ENCODE measurements around the gene SEPTIN8. TPM values are rescaled to one million over a fixed set of nuclear protein-coding genes. Genes with fewer than 3 reads are reported as not detected.

SEPTIN8 gene
- total RNA-seq, 1 donor from 2014 or later: 26.9 TPM

DNA sequence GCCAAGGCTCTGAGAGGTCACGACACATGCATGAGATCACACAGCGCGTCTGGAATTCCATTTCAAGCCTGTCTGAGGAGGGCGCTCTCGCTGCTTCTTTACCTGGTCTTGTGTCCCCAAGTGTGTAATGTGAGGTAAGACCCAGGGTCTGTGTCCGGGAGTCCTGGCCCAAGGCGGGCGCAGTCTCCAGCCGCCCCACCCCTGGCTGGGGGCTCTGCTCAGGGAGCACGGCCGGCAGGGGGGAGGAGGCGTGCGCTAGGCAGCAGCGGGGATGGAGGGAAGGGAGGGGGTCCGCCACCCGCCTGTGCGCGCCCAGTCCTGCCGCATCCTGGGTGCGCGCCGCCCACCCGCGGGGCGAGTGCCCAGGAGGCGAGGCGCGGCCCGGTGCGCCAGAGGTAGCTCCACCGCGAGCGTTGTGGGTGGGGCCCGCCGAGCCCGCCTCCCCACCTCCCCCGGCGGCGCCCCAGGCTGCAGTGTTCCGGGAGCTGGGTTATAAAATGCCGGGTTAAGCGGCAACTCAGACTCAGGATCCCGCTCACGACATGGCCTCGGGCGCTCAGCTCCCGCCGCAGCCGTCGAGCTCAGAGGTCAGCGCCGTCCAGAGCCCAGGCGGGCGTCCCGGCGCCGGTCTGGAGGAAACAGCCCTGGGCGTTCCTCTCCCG lies 30.0 kb downstream of the SEPTIN8 start, which contains the start of gene CCNI2:
TSS of gene CCNI2 (plus strand) at position 473 of the 662 bp plus-strand sequence. CDS start at position 543, 70 bp downstream.
- Mint-ChIP-seq H3K27ac (ENCODE audit: unreplicated experiment) (no peak within 1 kb of the TSS), H3K27me3 (ENCODE audit: unreplicated experiment) (peaks cover 10% of the 10 kb centered on the region), H3K4me1 (ENCODE audit: low read depth, unreplicated experiment) (peaks cover 3% of the 10 kb centered on the region), H3K4me3 (ENCODE audit: unreplicated experiment) (peak within 1 kb of the TSS; percentile 69), H3K36me3 (ENCODE audit: unreplicated experiment) (peaks cover 4% of the 10 kb centered on the region), H3K9me3 (ENCODE audit: unreplicated experiment) (peaks cover 5% of the 10 kb centered on the region)
- DNase-seq: peak; percentile 53
- TF ChIP-seq, protein P1, sequence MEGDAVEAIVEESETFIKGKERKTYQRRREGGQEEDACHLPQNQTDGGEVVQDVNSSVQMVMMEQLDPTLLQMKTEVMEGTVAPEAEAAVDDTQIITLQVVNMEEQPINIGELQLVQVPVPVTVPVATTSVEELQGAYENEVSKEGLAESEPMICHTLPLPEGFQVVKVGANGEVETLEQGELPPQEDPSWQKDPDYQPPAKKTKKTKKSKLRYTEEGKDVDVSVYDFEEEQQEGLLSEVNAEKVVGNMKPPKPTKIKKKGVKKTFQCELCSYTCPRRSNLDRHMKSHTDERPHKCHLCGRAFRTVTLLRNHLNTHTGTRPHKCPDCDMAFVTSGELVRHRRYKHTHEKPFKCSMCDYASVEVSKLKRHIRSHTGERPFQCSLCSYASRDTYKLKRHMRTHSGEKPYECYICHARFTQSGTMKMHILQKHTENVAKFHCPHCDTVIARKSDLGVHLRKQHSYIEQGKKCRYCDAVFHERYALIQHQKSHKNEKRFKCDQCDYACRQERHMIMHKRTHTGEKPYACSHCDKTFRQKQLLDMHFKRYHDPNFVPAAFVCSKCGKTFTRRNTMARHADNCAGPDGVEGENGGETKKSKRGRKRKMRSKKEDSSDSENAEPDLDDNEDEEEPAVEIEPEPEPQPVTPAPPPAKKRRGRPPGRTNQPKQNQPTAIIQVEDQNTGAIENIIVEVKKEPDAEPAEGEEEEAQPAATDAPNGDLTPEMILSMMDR (IDR thresholded peaks at IDR 0.05; ENCODE audit: partially characterized antibody, unreplicated experiment): peak; percentile 24

DNA sequence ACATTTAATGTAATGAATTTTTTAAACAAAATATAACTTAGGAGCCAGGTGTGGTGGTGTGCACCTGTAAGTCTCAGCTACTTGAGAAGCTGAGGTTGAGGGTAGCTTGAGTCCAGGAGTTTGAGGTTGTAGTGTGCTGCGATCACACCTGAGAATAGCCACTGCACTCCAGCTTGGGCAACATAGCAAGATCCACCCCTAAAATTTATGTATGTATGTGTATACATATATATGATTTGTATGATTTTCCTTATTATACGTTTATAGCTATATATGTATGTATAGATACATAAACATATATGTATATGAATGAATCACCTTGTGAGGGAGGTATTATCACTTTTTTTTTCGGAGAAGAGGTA lies 30.5 kb downstream of the SEPTIN8 start:
- peaks cover 4% of the 10 kb centered on the region for H3K36me3 Mint-ChIP-seq (ENCODE audit: unreplicated experiment)
- peaks cover 5% of the 10 kb centered on the region for H3K9me3 Mint-ChIP-seq (ENCODE audit: unreplicated experiment)
- DNase-seq: no peak
- H3K27ac Mint-ChIP-seq (ENCODE audit: unreplicated experiment): no peak overlapping the region
- TF ChIP-seq, protein P1 (IDR thresholded peaks at IDR 0.05; ENCODE audit: partially characterized antibody, unreplicated experiment): no peak
- peak overlapping the region; percentile 69 for H3K4me3 Mint-ChIP-seq (ENCODE audit: unreplicated experiment)
- peaks cover 3% of the 10 kb centered on the region for H3K4me1 Mint-ChIP-seq (ENCODE audit: low read depth, unreplicated experiment)
- peaks cover 10% of the 10 kb centered on the region for H3K27me3 Mint-ChIP-seq (ENCODE audit: unreplicated experiment)

DNA sequence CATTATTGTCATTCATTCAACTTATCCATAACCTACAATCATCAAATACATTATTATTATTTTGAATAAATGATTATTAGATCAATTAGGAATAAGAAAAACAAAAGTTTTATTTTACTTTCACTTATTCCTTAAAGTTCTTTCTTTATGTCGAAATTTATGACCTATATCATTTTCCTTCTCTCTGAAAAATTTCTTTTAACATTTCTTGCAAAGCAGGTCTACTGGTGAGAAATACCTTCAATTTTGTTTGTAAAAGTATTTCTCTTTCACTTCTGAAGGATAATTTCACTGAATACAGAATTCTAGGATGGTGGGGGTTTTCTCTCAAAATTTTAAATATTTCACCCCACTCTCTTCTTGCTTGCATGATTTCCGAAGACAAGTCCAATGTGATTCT lies 32.4 kb downstream of the SEPTIN8 start:
- H3K27ac Mint-ChIP-seq (ENCODE audit: unreplicated experiment): no peak overlapping the region
- no peak for DNase-seq
- peaks cover 5% of the 10 kb centered on the region for H3K9me3 Mint-ChIP-seq (ENCODE audit: unreplicated experiment)
- H3K4me1 Mint-ChIP-seq (ENCODE audit: low read depth, unreplicated experiment): peaks cover 3% of the 10 kb centered on the region
- peaks cover 4% of the 10 kb centered on the region for H3K36me3 Mint-ChIP-seq (ENCODE audit: unreplicated experiment)
- H3K4me3 Mint-ChIP-seq (ENCODE audit: unreplicated experiment): no peak overlapping the region
- H3K27me3 Mint-ChIP-seq (ENCODE audit: unreplicated experiment): peaks cover 10% of the 10 kb centered on the region
- TF ChIP-seq, protein P1 (IDR thresholded peaks at IDR 0.05; ENCODE audit: partially characterized antibody, unreplicated experiment): no peak

DNA sequence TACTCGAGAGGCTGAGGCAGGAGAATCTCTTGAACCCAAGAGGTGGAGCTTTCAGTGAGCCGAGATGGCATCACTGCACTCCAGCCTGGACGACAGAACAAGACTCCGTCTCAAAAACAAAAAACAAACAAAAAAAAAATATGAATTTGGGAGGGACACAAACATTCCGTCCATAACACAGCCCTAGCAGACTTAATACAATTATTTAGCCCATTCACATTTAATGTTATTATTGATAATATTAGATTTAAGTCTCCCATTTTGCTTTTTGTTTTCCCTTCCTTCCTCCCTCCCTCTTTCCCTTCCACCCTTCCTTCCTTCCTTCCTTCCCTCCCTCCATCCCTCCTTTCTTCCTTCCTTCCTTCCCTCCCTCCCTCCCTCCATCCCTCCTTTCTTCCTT lies 34.4 kb downstream of the SEPTIN8 start:
- no peak overlapping the region for H3K27ac Mint-ChIP-seq (ENCODE audit: unreplicated experiment)
- DNase-seq: no peak
- H3K4me3 Mint-ChIP-seq (ENCODE audit: unreplicated experiment): no peak overlapping the region
- H3K36me3 Mint-ChIP-seq (ENCODE audit: unreplicated experiment): no peaks in the 10 kb centered on the region
- TF ChIP-seq, protein P1 (IDR thresholded peaks at IDR 0.05; ENCODE audit: partially characterized antibody, unreplicated experiment): no peak
- H3K4me1 Mint-ChIP-seq (ENCODE audit: low read depth, unreplicated experiment): no peaks in the 10 kb centered on the region
- peaks cover 4% of the 10 kb centered on the region for H3K27me3 Mint-ChIP-seq (ENCODE audit: unreplicated experiment)
- peaks cover 4% of the 10 kb centered on the region for H3K9me3 Mint-ChIP-seq (ENCODE audit: unreplicated experiment)

DNA sequence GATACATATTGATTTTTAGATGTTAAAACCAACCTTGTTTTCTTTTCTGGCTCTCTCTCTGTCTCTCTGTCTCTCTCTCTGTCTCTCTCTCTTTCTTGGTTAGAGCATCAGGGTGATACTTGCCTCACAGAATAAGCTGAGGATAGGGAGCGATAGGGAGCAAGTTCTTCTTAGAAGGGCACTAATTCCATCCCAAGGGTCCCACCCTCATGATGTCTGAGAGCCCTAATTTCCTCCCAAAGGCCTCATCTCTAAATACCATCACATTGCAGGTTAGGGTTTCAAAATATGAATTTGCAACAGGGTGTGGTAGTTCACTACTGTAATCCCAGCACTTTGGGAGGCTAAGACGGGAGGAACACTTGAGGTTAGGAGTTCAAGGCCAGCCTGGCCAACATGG lies 34.9 kb downstream of the SEPTIN8 start:
- DNase-seq: no peak
- H3K36me3 Mint-ChIP-seq (ENCODE audit: unreplicated experiment): no peaks in the 10 kb centered on the region
- TF ChIP-seq, protein P1 (IDR thresholded peaks at IDR 0.05; ENCODE audit: partially characterized antibody, unreplicated experiment): no peak
- peaks cover 7% of the 10 kb centered on the region for H3K9me3 Mint-ChIP-seq (ENCODE audit: unreplicated experiment)
- H3K27ac Mint-ChIP-seq (ENCODE audit: unreplicated experiment): no peak overlapping the region
- no peak overlapping the region for H3K4me3 Mint-ChIP-seq (ENCODE audit: unreplicated experiment)
- peaks cover 7% of the 10 kb centered on the region for H3K27me3 Mint-ChIP-seq (ENCODE audit: unreplicated experiment)
- H3K4me1 Mint-ChIP-seq (ENCODE audit: low read depth, unreplicated experiment): no peaks in the 10 kb centered on the region

Measured in glutamatergic neuron (in vitro differentiated cells).